GM12875 (cell line): Measurements from ENCODE around the gene SLC30A3.

Experiments used
- H3K4me3 ChIP-seq: one replicate; pipeline ENCODE4 v1.5.1; 2011; ENCODE audit warnings: low read depth, low read length, control low read depth
- TF ChIP-seq, protein P1 (sequence below): IDR thresholded peaks from 2 replicates; pipeline ENCODE4 v1.5.1; 2011; ENCODE audit warnings: low read depth, mild to moderate bottlenecking, control low read depth, inconsistent platforms, low read length, moderate library complexity, borderline replicate concordance; ENCODE audit not compliant: insufficient read depth

SLC30A3 gene

DNA sequence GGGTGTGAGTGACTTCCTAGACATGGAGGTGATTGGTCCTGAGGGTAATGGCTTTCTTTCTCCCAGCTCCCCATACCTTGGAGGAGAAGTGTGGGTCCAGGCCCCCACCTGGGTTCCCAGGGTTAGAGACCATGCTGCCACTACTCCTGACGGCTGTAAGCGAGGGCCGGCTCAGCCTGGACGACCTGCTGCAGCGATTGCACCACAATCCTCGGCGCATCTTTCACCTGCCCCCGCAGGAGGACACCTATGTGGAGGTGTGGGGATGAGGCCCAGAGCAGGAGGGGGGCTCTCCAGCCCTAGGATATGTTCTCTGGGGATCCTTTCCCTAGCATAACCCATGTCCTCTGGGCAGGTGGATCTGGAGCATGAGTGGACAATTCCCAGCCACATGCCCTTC lies 23.9 kb downstream of the SLC30A3 start:
- TF ChIP-seq, protein P1, sequence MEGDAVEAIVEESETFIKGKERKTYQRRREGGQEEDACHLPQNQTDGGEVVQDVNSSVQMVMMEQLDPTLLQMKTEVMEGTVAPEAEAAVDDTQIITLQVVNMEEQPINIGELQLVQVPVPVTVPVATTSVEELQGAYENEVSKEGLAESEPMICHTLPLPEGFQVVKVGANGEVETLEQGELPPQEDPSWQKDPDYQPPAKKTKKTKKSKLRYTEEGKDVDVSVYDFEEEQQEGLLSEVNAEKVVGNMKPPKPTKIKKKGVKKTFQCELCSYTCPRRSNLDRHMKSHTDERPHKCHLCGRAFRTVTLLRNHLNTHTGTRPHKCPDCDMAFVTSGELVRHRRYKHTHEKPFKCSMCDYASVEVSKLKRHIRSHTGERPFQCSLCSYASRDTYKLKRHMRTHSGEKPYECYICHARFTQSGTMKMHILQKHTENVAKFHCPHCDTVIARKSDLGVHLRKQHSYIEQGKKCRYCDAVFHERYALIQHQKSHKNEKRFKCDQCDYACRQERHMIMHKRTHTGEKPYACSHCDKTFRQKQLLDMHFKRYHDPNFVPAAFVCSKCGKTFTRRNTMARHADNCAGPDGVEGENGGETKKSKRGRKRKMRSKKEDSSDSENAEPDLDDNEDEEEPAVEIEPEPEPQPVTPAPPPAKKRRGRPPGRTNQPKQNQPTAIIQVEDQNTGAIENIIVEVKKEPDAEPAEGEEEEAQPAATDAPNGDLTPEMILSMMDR: no peak
- H3K4me3 ChIP-seq: no peak overlapping the region

DNA sequence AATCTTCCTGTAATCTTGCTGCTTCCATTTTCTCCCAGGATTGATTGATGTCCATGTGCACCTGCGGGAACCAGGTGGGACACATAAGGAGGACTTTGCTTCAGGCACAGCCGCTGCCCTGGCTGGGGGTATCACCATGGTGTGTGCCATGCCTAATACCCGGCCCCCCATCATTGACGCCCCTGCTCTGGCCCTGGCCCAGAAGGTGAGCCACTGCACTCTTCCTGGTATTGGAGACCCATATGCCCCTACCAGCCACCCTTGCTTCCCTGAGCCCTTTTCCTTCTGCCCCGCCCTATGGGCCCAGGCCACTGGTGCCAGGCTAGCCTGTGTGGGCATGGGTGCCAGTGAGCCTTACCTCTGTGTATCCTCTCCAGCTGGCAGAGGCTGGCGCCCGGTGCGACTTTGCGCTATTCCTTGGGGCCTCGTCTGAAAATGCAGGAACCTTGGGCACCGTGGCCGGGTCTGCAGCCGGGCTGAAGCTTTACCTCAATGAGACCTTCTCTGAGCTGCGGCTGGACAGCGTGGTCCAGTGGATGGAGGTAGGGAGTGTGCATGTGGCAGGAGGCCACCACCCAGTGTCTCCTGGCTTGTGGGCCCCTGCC lies 25.4 kb downstream of the SLC30A3 start:
- H3K4me3 ChIP-seq: no peak overlapping the region
- TF ChIP-seq, protein P1: no peak

DNA sequence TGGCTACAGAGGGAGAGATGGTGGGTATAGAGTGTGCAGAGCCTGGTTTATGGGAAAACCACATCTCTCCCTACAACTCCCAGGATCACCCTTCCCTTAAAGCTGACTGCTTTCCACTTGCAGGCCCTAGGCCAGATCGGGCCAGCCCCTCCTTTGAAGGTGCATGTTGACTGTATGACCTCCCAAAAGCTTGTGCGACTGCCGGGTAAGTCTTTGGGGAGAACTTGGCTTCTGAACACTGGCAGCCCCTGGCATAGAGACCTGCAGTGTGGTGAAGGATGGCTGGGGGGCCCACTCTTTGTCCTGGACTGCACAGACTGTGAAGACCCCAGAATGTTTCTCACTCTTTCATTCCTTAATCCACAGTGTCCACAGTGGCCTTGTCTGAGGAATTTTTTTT lies 26.2 kb downstream of the SLC30A3 start:
- TF ChIP-seq, protein P1: no peak
- no peak overlapping the region for H3K4me3 ChIP-seq

DNA sequence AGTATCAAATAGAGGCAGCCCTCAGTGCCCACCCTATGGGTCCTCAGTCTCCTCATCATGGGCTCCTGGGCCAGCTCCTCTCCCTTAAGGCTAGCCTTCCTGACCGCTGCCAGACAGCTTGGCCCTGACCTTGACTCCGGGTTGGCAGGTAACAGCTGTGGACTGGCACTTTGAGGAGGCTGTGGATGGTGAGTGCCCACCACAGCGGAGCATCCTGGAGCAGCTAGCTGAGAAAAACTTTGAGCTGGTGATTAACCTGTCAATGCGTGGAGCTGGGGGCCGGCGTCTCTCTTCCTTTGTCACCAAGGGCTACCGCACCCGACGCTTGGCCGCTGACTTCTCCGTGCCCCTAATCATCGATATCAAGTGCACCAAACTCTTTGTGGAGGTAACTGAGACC lies 26.7 kb downstream of the SLC30A3 start:
- TF ChIP-seq, protein P1: no peak
- H3K4me3 ChIP-seq: no peak overlapping the region

DNA sequence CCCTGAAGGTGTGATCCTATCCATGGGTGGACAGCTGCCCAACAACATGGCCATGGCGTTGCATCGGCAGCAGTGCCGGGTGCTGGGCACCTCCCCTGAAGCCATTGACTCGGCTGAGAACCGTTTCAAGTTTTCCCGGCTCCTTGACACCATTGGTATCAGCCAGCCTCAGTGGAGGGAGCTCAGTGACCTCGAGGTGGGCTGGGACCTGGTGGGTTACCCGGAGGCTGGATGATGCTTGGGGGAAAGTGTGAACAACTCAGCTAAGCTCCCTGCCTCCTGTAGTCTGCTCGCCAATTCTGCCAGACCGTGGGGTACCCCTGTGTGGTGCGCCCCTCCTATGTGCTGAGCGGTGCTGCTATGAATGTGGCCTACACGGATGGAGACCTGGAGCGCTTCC lies 29.5 kb downstream of the SLC30A3 start:
- TF ChIP-seq, protein P1: no peak
- no peak overlapping the region for H3K4me3 ChIP-seq

DNA sequence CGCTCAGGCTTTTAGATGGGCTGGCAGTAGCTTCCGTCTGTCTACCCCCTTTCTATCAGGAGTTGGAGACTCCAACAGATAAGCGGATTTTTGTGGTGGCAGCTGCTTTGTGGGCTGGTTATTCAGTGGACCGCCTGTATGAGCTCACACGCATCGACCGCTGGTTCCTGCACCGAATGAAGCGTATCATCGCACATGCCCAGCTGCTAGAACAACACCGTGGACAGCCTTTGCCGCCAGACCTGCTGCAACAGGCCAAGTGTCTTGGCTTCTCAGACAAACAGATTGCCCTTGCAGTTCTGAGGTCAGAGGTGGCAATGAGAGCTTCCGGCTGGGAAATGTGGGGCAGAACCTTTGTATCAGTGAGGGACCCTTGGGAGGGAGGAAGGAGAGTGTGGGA lies 30.9 kb downstream of the SLC30A3 start:
- H3K4me3 ChIP-seq: no peak overlapping the region
- TF ChIP-seq, protein P1: no peak

DNA sequence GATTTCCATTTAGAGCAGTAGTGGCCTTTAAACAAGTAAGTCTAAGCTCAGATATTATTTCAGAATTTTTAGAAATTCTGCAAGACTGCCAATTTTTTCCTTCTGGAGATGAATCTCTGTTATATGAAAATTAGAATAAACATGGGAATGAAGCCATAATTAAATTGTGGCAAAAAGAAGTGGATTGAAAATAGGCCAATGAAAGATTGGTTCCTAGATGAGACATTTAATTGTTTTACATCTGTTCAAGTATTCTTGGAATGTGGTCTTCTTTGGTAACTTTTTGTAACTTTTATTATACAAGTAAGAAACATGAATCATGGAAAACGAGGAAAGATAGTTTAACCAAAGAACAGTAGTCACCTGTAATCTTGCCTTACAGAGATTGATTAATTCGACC lies 35.3 kb downstream of the SLC30A3 start:
- no peak overlapping the region for H3K4me3 ChIP-seq

More for the DNA sequence above, 35.3 kb downstream of the SLC30A3 start:
- TF ChIP-seq, protein P1: no peak
